Loucy (cell line): ENCODE results near the gene GIMAP6.

ENCODE experiments used
- H2AFZ ChIP-seq: fragments of 200-600 bp; sonication (generic); 2 replicates; pipeline ENCODE4 v1.6.0; 2016; ENCODE audit warnings: antibody characterized with exemption, mild to moderate bottlenecking, low read length, moderate library complexity
- H3F3A ChIP-seq: fragments of 200-600 bp; 2 replicates; pipeline ENCODE4 v1.6.0; 2016; ENCODE audit warnings: antibody characterized with exemption, low read depth, mild to moderate bottlenecking
- H3K27me3 ChIP-seq: fragments of 200-600 bp; sonication (generic); 2 replicates; pipeline ENCODE4 v1.6.1; 2014; ENCODE audit warnings: low read length, mild to moderate bottlenecking; ENCODE audit not compliant: insufficient read depth, poor library complexity, severe bottlenecking
- H3K36me3 ChIP-seq: fragments of 200-600 bp; sonication (generic); 2 replicates; pipeline ENCODE4 v1.6.1; 2016; ENCODE audit warnings: low read length; ENCODE audit not compliant: insufficient read depth
- H3K4me1 ChIP-seq: fragments of 200-600 bp; sonication (generic); 2 replicates; pipeline ENCODE4 v1.5.1; 2014; ENCODE audit warnings: low read length, mild to moderate bottlenecking; ENCODE audit not compliant: insufficient read depth, poor library complexity, severe bottlenecking
- H3K4me2 ChIP-seq: fragments of 200-600 bp; sonication (generic); 2 replicates; pipeline ENCODE4 v1.6.0; 2014; ENCODE audit warnings: antibody characterized with exemption, low read length, low read depth, mild to moderate bottlenecking; ENCODE audit not compliant: poor library complexity, severe bottlenecking
- H3K4me3 ChIP-seq: fragments of 200-600 bp; sonication (generic); 2 replicates; pipeline ENCODE4 v1.5.1; 2014; ENCODE audit warnings: low read length, mild to moderate bottlenecking, mixed read lengths; ENCODE audit not compliant: poor library complexity, severe bottlenecking
- H3K79me2 ChIP-seq: fragments of 200-600 bp; sonication (generic); 2 replicates; pipeline ENCODE4 v1.6.1; 2014; ENCODE audit warnings: low read length; ENCODE audit not compliant: insufficient read depth
- H3K9ac ChIP-seq: fragments of 200-600 bp; sonication (generic); 2 replicates; pipeline ENCODE4 v1.6.0; 2014; ENCODE audit warnings: mild to moderate bottlenecking, low read depth, low read length, moderate library complexity; ENCODE audit not compliant: poor library complexity, severe bottlenecking
- H3K9me2 ChIP-seq: fragments of 200-600 bp; sonication (generic); replicated peaks from 2 replicates; pipeline ENCODE4 v1.6.1; 2016; ENCODE audit warnings: low read depth, low read length, mixed read lengths
- H3K9me3 ChIP-seq: fragments of 200-600 bp; sonication (generic); 2 replicates; pipeline ENCODE4 v1.6.1; 2014; ENCODE audit warnings: mild to moderate bottlenecking, antibody characterized with exemption, low read length, low read depth; ENCODE audit not compliant: insufficient read depth
- H4K20me1 ChIP-seq: fragments of 200-600 bp; sonication (generic); 2 replicates; pipeline ENCODE4 v1.6.0; 2014; ENCODE audit warnings: antibody characterized with exemption, low read length, mild to moderate bottlenecking; ENCODE audit not compliant: insufficient read depth, poor library complexity, severe bottlenecking
- EZH2phosphoT487 ChIP-seq: fragments of 200-600 bp; IDR thresholded peaks from 2 replicates; pipeline ENCODE4 v1.6.1; 2018; ENCODE audit warnings: antibody characterized with exemption, mild to moderate bottlenecking, moderate library complexity, borderline replicate concordance
- TF ChIP-seq, protein P1 (sequence below): fragments of 200-600 bp; sonication (generic); conservative IDR thresholded peaks from 2 replicates; pipeline ENCODE4 v1.5.1; 2014; ENCODE audit warnings: mild to moderate bottlenecking, antibody characterized with exemption, low read length

Gene GIMAP6

DNA sequence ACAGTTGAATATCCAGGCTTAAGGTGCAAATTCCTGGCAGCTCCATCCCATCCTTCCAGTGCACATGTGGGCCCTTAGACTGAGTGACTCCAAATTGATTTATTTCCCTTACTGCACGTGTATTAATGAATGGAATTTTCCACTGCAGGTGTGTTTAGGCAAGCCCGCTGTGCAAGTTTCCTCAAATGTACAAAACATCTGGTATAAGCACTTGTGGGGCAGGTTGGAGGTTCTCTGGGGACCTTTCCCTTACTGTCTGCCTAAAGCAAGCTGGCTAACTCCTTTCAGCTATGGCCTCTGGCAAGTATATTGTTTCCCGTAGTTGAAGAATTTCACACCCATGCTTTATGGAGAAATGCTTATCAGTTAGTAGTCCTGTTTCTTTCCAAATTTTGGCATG lies 25.3 kb upstream of the GIMAP6 start:
- H4K20me1 ChIP-seq: no peaks in the 10 kb centered on the region
- no peak overlapping the region for H3K9ac ChIP-seq
- H3K9me2 ChIP-seq: no peaks in the 10 kb centered on the region
- no peak overlapping the region for H2AFZ ChIP-seq
- H3K36me3 ChIP-seq: no peaks in the 10 kb centered on the region
- H3K4me2 ChIP-seq: no peak overlapping the region
- H3K9me3 ChIP-seq: peaks cover 13% of the 10 kb centered on the region; the same call in 1 of the 2 replicates
- H3K4me1 ChIP-seq: peaks cover 17% of the 10 kb centered on the region
- no peaks in the 10 kb centered on the region for H3K27me3 ChIP-seq
- no peak for TF ChIP-seq EZH2phosphoT487
- TF ChIP-seq, protein P1, sequence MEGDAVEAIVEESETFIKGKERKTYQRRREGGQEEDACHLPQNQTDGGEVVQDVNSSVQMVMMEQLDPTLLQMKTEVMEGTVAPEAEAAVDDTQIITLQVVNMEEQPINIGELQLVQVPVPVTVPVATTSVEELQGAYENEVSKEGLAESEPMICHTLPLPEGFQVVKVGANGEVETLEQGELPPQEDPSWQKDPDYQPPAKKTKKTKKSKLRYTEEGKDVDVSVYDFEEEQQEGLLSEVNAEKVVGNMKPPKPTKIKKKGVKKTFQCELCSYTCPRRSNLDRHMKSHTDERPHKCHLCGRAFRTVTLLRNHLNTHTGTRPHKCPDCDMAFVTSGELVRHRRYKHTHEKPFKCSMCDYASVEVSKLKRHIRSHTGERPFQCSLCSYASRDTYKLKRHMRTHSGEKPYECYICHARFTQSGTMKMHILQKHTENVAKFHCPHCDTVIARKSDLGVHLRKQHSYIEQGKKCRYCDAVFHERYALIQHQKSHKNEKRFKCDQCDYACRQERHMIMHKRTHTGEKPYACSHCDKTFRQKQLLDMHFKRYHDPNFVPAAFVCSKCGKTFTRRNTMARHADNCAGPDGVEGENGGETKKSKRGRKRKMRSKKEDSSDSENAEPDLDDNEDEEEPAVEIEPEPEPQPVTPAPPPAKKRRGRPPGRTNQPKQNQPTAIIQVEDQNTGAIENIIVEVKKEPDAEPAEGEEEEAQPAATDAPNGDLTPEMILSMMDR: no peak
- H3F3A ChIP-seq: no peaks in the 10 kb centered on the region
- no peaks in the 10 kb centered on the region for H3K79me2 ChIP-seq
- no peak overlapping the region for H3K4me3 ChIP-seq

DNA sequence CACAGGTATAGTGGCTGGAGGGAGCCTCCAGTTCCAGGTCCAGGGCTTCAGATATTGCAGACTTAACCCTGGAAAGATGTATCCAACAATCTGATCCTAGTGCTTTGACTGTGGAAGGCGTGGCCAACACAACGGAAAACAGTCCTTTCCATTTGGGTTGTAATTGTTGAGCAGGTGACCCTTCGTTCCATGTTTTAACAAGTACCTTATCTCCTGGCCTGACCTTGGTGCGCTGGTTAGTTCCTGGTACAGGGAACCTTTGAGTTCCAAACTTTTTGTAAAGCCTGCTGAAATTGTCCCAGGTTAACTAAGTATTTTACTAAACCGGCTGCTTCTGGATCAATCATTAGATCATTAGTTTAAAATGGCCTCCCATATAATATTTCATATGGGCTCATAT lies 23.9 kb upstream of the GIMAP6 start:
- H3K4me3 ChIP-seq: no peak overlapping the region
- no peaks in the 10 kb centered on the region for H3K36me3 ChIP-seq
- peaks cover 13% of the 10 kb centered on the region; the same call in 1 of the 2 replicates for H3K9me3 ChIP-seq
- H2AFZ ChIP-seq: no peak overlapping the region
- peaks cover 3% of the 10 kb centered on the region for H3K4me1 ChIP-seq
- no peak overlapping the region for H3K4me2 ChIP-seq
- H3F3A ChIP-seq: no peaks in the 10 kb centered on the region
- no peaks in the 10 kb centered on the region for H3K27me3 ChIP-seq
- no peaks in the 10 kb centered on the region for H3K9me2 ChIP-seq
- no peaks in the 10 kb centered on the region for H3K79me2 ChIP-seq
- no peak overlapping the region for H3K9ac ChIP-seq
- TF ChIP-seq, protein P1: no peak
- no peak for TF ChIP-seq EZH2phosphoT487
- H4K20me1 ChIP-seq: no peaks in the 10 kb centered on the region

DNA sequence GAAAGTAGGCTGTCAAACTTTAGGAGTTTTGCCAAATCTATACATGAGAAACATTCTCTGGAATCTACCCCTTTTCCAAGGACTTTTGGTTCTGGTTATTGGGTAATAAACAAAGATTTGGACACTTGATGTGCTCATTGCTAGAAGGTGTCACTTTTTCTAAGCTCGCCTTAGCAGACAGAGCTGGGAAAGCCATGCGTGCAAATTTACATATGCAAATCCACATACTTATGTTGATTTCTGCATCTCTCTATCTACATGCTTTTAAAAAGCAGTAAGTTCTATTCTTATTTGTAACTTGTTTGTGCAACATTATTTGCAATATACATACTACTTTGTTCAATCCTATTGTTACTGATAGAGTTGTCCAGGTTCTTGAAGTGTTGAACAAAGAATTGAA lies 22.5 kb upstream of the GIMAP6 start:
- no peaks in the 10 kb centered on the region for H3K9me2 ChIP-seq
- H3K27me3 ChIP-seq: no peaks in the 10 kb centered on the region
- no peaks in the 10 kb centered on the region for H3K36me3 ChIP-seq
- H3K79me2 ChIP-seq: no peaks in the 10 kb centered on the region
- H3K4me1 ChIP-seq: no peaks in the 10 kb centered on the region
- peaks cover 13% of the 10 kb centered on the region; the same call in 1 of the 2 replicates for H3K9me3 ChIP-seq
- no peak overlapping the region for H3K9ac ChIP-seq
- no peaks in the 10 kb centered on the region for H3F3A ChIP-seq
- no peak overlapping the region for H2AFZ ChIP-seq
- no peak overlapping the region for H3K4me3 ChIP-seq
- H4K20me1 ChIP-seq: no peaks in the 10 kb centered on the region
- H3K4me2 ChIP-seq: no peak overlapping the region
- TF ChIP-seq, protein P1: no peak
- TF ChIP-seq EZH2phosphoT487: no peak
